Mononuclear cell (primary cell): ENCODE results near the gene PLEKHA6. TPM values are rescaled to one million over a fixed set of nuclear protein-coding genes. Genes with fewer than 3 reads are reported as not detected.

ENCODE experiments used
- H3K27me3 ChIP-seq: 2 replicates; pipeline ENCODE4 v1.6.0; 2011; ENCODE audit warnings: low read length, control low read depth; ENCODE audit not compliant: insufficient read depth
- H3K4me1 ChIP-seq: 2 replicates; pipeline ENCODE4 v1.5.1; 2011; ENCODE audit warnings: mild to moderate bottlenecking, low read length, control low read depth; ENCODE audit not compliant: insufficient read depth
- H3K4me3 ChIP-seq: 2 replicates; pipeline ENCODE4 v1.5.1; 2011; ENCODE audit warnings: mild to moderate bottlenecking, low read length, moderate library complexity
- H3K9me3 ChIP-seq: 2 replicates; pipeline ENCODE4 v1.5.1; 2011; ENCODE audit warnings: low read depth, mild to moderate bottlenecking, control low read depth, low read length
- total RNA-seq: library from RNA; depleted of rRNA; stranded (reverse); fragments of >200 nt; gene quantifications from one replicate; pipeline ENCODE4 v1.2.3, GENCODE V29; 2012

The PLEKHA6 gene
- total RNA-seq, 1 donor, result under 0.01 TPM

GRCh38 chr1:204181116-204181515 is 178.6 kb downstream of the PLEKHA6 start:
- Histone ChIP-seq H3K4me1 (no peaks in the 10 kb centered on the region), H3K9me3 (no peaks in the 10 kb centered on the region), H3K4me3 (no peak overlapping the region), H3K27me3 (no peaks in the 10 kb centered on the region)

- Histone ChIP-seq H3K4me3 (no peak overlapping the region), H3K9me3 (no peaks in the 10 kb centered on the region), H3K4me1 (no peaks in the 10 kb centered on the region), H3K27me3 (no peaks in the 10 kb centered on the region)
These were observed 179.6 kb downstream of the PLEKHA6 start for GRCh38 chr1:204180133-204180532.

GRCh38 chr1:204178487-204179281 is 181.0 kb downstream of the PLEKHA6 start:
- H3K9me3 ChIP-seq, result no peaks in the 10 kb centered on the region
- H3K27me3 ChIP-seq, result no peaks in the 10 kb centered on the region
- H3K4me3 ChIP-seq, result no peak overlapping the region
- H3K4me1 ChIP-seq, result no peaks in the 10 kb centered on the region

GRCh38 chr1:204177133-204177532 is 182.6 kb downstream of the PLEKHA6 start:
- Histone ChIP-seq H3K4me3 (no peak overlapping the region), H3K4me1 (no peaks in the 10 kb centered on the region), H3K9me3 (no peaks in the 10 kb centered on the region), H3K27me3 (no peaks in the 10 kb centered on the region)

- Histone ChIP-seq H3K4me1 (no peaks in the 10 kb centered on the region), H3K4me3 (no peak overlapping the region), H3K9me3 (no peaks in the 10 kb centered on the region), H3K27me3 (no peaks in the 10 kb centered on the region)
These were observed 183.7 kb downstream of the PLEKHA6 start for GRCh38 chr1:204176049-204176448.

- no peak overlapping the region for H3K4me3 ChIP-seq
- H3K27me3 ChIP-seq, result no peaks in the 10 kb centered on the region
- H3K9me3 ChIP-seq, result peaks cover 10% of the 10 kb centered on the region
- no peaks in the 10 kb centered on the region for H3K4me1 ChIP-seq
These were observed 184.8 kb downstream of the PLEKHA6 start for GRCh38 chr1:204174958-204175357.

GRCh38 chr1:204172404-204173029 is 187.2 kb downstream of the PLEKHA6 start:
- Histone ChIP-seq H3K27me3 (no peaks in the 10 kb centered on the region), H3K9me3 (peaks cover 22% of the 10 kb centered on the region), H3K4me3 (no peak overlapping the region), H3K4me1 (no peaks in the 10 kb centered on the region)

GRCh38 chr1:204171751-204172178 is 188.0 kb downstream of the PLEKHA6 start:
- Histone ChIP-seq H3K9me3 (peaks cover 22% of the 10 kb centered on the region), H3K27me3 (no peaks in the 10 kb centered on the region), H3K4me1 (no peaks in the 10 kb centered on the region), H3K4me3 (no peak overlapping the region)

- H3K27me3 ChIP-seq, result no peaks in the 10 kb centered on the region
- no peaks in the 10 kb centered on the region for H3K4me1 ChIP-seq
- no peak overlapping the region for H3K4me3 ChIP-seq
- H3K9me3 ChIP-seq, result peaks cover 22% of the 10 kb centered on the region
These were observed 189.1 kb downstream of the PLEKHA6 start for GRCh38 chr1:204170494-204171155.

- Histone ChIP-seq H3K4me1 (no peaks in the 10 kb centered on the region), H3K9me3 (peaks cover 22% of the 10 kb centered on the region), H3K27me3 (no peaks in the 10 kb centered on the region), H3K4me3 (no peak overlapping the region)
These were observed 189.9 kb downstream of the PLEKHA6 start for GRCh38 chr1:204169858-204170257.

Other genes starting within 250 kb of the PLEKHA6 start
- 3.0 TPM for gene ETNK2, start 207.9 kb downstream of the PLEKHA6 start, total RNA-seq
- gene REN, start 193.6 kb downstream of the PLEKHA6 start, total RNA-seq, result not detected
- not detected for gene KISS1, start 163.4 kb downstream of the PLEKHA6 start, total RNA-seq
- not detected for gene GOLT1A, start 145.9 kb downstream of the PLEKHA6 start, total RNA-seq
- gene PPP1R15B, start 51.9 kb upstream of the PLEKHA6 start, total RNA-seq, result 206 TPM
- gene PIK3C2B, start 134.9 kb upstream of the PLEKHA6 start, total RNA-seq, result 18.1 TPM
- gene MDM4, start 156.5 kb upstream of the PLEKHA6 start, total RNA-seq, result 169 TPM